GM03348 (cell line): Measurements from ENCODE around the gene SERPINE1.

Source experiments
- DNase-seq: peaks from one replicate; pipeline ENCODE4 v3.0.0; 2012; ENCODE audit warnings: low spot score

The SERPINE1 gene

GRCh38 chr7:101156866-101157589 lies 30.1 kb downstream of the SERPINE1 start:
- DNase-seq = no peak

- no peak for DNase-seq
These were observed 33.1 kb downstream of the SERPINE1 start for GRCh38 chr7:101159696-101160674.

- no peak for DNase-seq
These were observed 34.0 kb downstream of the SERPINE1 start for GRCh38 chr7:101160910-101161309.

GRCh38 chr7:101161692-101162471 lies 35.0 kb downstream of the SERPINE1 start:
- no peak for DNase-seq

GRCh38 chr7:101162551-101163278 lies 35.8 kb downstream of the SERPINE1 start:
- DNase-seq = peak; percentile 67

- DNase-seq = no peak
These were observed 36.6 kb downstream of the SERPINE1 start for GRCh38 chr7:101163279-101164070.

- DNase-seq = peak; percentile 75
These were observed 37.4 kb downstream of the SERPINE1 start for GRCh38 chr7:101164071-101164840.

- peak; percentile 98 for DNase-seq
These were observed 38.4 kb downstream of the SERPINE1 start, which contains the start of gene VGF for GRCh38 chr7:101165075-101165957. TSS of gene VGF (minus strand) at chr7:101165569. CDS start at chr7:101164843, 726 bp downstream.

GRCh38 chr7:101165958-101166647 lies 39.2 kb downstream of the SERPINE1 start:
- DNase-seq = no peak

GRCh38 chr7:101166648-101166908 lies 39.7 kb downstream of the SERPINE1 start:
- DNase-seq = no peak

- no peak for DNase-seq
These were observed 40.2 kb downstream of the SERPINE1 start for GRCh38 chr7:101166909-101167644.

- DNase-seq = no peak
These were observed 40.9 kb downstream of the SERPINE1 start for GRCh38 chr7:101167645-101168411.

- DNase-seq = no peak
These were observed 41.6 kb downstream of the SERPINE1 start for GRCh38 chr7:101168412-101169049.

GRCh38 chr7:101169110-101169837 lies 42.4 kb downstream of the SERPINE1 start:
- DNase-seq = no peak

GRCh38 chr7:101169838-101170551 lies 43.1 kb downstream of the SERPINE1 start:
- peak; percentile 86 for DNase-seq
